T1000 (cell line): ENCODE results near the gene ETFRF1.

Experiments
- DNase-seq: peaks from one replicate; lab custom pipeline; 2025; ENCODE audit warnings: mixed read lengths; lab: John Stamatoyannopoulos, UW

Gene ETFRF1

GRCh38 chr12:25213338-25213737 lies 18.3 kb downstream of the ETFRF1 start:
- no peak for DNase-seq

- DNase-seq, result no peak
These were observed 41.2 kb downstream of the ETFRF1 start for GRCh38 chr12:25236190-25236589.

GRCh38 chr12:25236626-25237025 lies 41.6 kb downstream of the ETFRF1 start:
- no peak for DNase-seq

- DNase-seq, result no peak
These were observed 46.4 kb downstream of the ETFRF1 start for GRCh38 chr12:25241167-25242020.

- DNase-seq, result no peak
These were observed 48.1 kb downstream of the ETFRF1 start for GRCh38 chr12:25242981-25243679.

GRCh38 chr12:25243680-25243990 lies 48.6 kb downstream of the ETFRF1 start:
- no peak for DNase-seq

- no peak for DNase-seq
These were observed 50.5 kb downstream of the ETFRF1 start for GRCh38 chr12:25245491-25245890.

- DNase-seq, result no peak
These were observed 53.1 kb downstream of the ETFRF1 start for GRCh38 chr12:25248137-25248536.

- no peak for DNase-seq
These were observed 53.7 kb downstream of the ETFRF1 start for GRCh38 chr12:25248732-25249131.

GRCh38 chr12:25249931-25250738 lies 55.1 kb downstream of the ETFRF1 start:
- no peak for DNase-seq

- DNase-seq, result peak; percentile 96
These were observed 56.0 kb downstream of the ETFRF1 start, which contains the start of gene KRAS for GRCh38 chr12:25250744-25251730. Gene KRAS (minus strand): TSS chr12:25250929.

GRCh38 chr12:25251769-25252168 lies 56.7 kb downstream of the ETFRF1 start:
- no peak for DNase-seq

- no peak for DNase-seq
These were observed 57.9 kb downstream of the ETFRF1 start for GRCh38 chr12:25252946-25253345.

- no peak for DNase-seq
These were observed 58.5 kb downstream of the ETFRF1 start for GRCh38 chr12:25253371-25254068.

GRCh38 chr12:25254271-25254880 lies 59.3 kb downstream of the ETFRF1 start:
- DNase-seq, result no peak
